ENCODE measurements around the gene PPHLN1.
"Not testable (repeated sequence)": the region's sequence is repeated elsewhere in the genome, so short reads cannot be mapped to it uniquely, and the experiment has no call there.

DNA sequence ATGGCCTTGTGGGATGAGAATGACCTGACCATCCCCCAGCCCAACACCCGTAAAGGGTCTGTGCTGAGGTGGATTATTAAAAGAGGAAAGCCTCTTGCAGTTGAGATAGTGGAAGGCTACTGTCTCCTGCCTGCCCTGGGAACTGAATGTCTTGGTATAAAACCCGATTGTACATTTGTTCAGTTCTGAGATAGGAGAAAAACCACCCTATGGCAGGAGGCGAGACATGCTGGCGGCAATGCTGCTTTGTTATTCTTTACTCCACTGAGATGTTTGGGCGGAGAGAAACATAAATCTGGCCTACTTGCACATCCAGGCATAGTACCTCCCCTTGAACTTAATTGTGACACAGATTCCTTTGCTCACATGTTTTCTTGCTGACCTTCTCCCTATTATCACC lies 62.1 kb downstream of the PPHLN1 start:
- TF ChIP-seq, protein P1, sequence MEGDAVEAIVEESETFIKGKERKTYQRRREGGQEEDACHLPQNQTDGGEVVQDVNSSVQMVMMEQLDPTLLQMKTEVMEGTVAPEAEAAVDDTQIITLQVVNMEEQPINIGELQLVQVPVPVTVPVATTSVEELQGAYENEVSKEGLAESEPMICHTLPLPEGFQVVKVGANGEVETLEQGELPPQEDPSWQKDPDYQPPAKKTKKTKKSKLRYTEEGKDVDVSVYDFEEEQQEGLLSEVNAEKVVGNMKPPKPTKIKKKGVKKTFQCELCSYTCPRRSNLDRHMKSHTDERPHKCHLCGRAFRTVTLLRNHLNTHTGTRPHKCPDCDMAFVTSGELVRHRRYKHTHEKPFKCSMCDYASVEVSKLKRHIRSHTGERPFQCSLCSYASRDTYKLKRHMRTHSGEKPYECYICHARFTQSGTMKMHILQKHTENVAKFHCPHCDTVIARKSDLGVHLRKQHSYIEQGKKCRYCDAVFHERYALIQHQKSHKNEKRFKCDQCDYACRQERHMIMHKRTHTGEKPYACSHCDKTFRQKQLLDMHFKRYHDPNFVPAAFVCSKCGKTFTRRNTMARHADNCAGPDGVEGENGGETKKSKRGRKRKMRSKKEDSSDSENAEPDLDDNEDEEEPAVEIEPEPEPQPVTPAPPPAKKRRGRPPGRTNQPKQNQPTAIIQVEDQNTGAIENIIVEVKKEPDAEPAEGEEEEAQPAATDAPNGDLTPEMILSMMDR (IDR thresholded peaks at IDR 0.05) = not testable (repeated sequence)
- not testable (repeated sequence) for TF ChIP-seq EZH2 (IDR thresholded peaks at IDR 0.05; ENCODE audit: borderline replicate concordance, insufficient read depth, low read depth, low read length, poor library complexity, severe bottlenecking)

All from B cell (primary cell).